Ovary (tissue), 9 donors: ENCODE results near the gene DYNLT4. TPM values are rescaled to one million over a fixed set of nuclear protein-coding genes. Genes with fewer than 3 reads are reported as not detected.
"Not testable (repeated sequence)": the region's sequence is repeated elsewhere in the genome, so short reads cannot be mapped to it uniquely, and the experiment has no call there.

ENCODE experiments used
- DNase-seq, 5 donors: peaks; one replicate each; pipeline ENCODE4 v3.0.0-alpha.2; 2019 to 2020
- H3K27ac ChIP-seq, 2 donors: fragments of 200-600 bp; one replicate each; pipeline versions ENCODE4 v1.5.1 to v1.8.0; 2019 to 2022
- H3K27me3 ChIP-seq: fragments of 200-600 bp; one replicate; pipeline ENCODE4 v1.8.0; 2022
- H3K36me3 ChIP-seq: fragments of 200-600 bp; sonication (generic); one replicate; pipeline ENCODE4 v1.5.1; 2019
- H3K4me1 ChIP-seq: one replicate; pipeline ENCODE4 v1.8.1; 2013; ENCODE audit warnings: mild to moderate bottlenecking, moderate library complexity; ENCODE audit not compliant: insufficient read depth
- H3K4me3 ChIP-seq: fragments of 200-600 bp; sonication (generic); one replicate; pipeline ENCODE4 v1.5.1; 2017
- H3K9me3 ChIP-seq, 2 donors: fragments of 200-600 bp in 1 of 2; sonication (generic) in 1 of 2; one replicate each; pipeline versions ENCODE4 v1.5.1 to v1.8.1; 2013 to 2019; ENCODE audit warnings: mild to moderate bottlenecking in 1 of 2, moderate library complexity in 1 of 2
- EP300 ChIP-seq: sonication (generic); formaldehyde crosslinking; IDR thresholded peaks from one replicate; pipeline ENCODE4 v1.6.1; 2017; ENCODE audit warnings: antibody characterized with exemption
- POLR2A ChIP-seq: fragments of 450-650 bp; IDR thresholded peaks from one replicate; pipeline ENCODE4 v1.6.1; 2017; ENCODE audit warnings: antibody characterized with exemption, mild to moderate bottlenecking, moderate library complexity
- WGBS, 3 donors: extraction: QIAGEN DNeasy Blood & Tissue Kit in 1 of 3; methylation state at CpG; one replicate each; pipeline versions ENCODE4 v1.1.5 to v1.1.7; 2013 to 2017; 5-methylcytosine and 5-hydroxymethylcytosine counted together
- intact Hi-C, 4 donors: fragments of 100-400 bp; cut with DNase I; formaldehyde crosslinking; loops; one replicate each; pipeline versions ENCODE4 v1.11.0 to v1.15.1; 2022 to 2023
- polyA plus RNA-seq, 2 donors: library from polyadenylated mRNA; stranded (reverse); fragments of 200-250 nt in 1 of 2; fragments of 350-450 nt in 1 of 2; fragmentation: Illumina TruSeq in 1 of 2; extraction: RNeasy Lipid Tissue Mini Kit (QIAGEN cat#74804) in 1 of 2; gene quantifications; one replicate each; pipeline ENCODE4 v1.2.3, GENCODE V29; 2013 to 2014
- total RNA-seq, 7 donors: library from RNA; depleted of rRNA in 2 of 7; stranded (reverse); fragments of >200 nt in 2 of 7; fragmentation: NEBNext Ultra II Directional in 3 of 7; extraction: Animal tissue kit (Norgen Biotek cat#: 25700) in 3 of 7; gene quantifications; one replicate each; pipeline versions ENCODE4 v1.1.0 to v1.2.4, GENCODE V29; 2016 to 2023
- TF ChIP-seq, protein P1 (sequence below), 3 donors: fragments of 450-650 bp in 2 of 3; fragments of 200-600 bp in 1 of 3; IDR thresholded peaks; one replicate each; pipeline versions ENCODE4 v1.5.1 to v1.8.0; 2016 to 2022; ENCODE audit warnings: antibody characterized with exemption in 3 of 3, mild to moderate bottlenecking in 1 of 3
- donor health status: DM: no; HTN: no; CAD: no; lungs with moderate emphysema.
- donor health status: DM: no; HTN: no; CAD: no.
- donor health status: Bipolar disorder and iron deficiency.
- donor health status: DM: yes; HTN: yes; CAD: no.
- donor health status: DM: no; HTN: no; CAD: no.
- donor health status: DM: yes; HTN: yes; CAD: no.

DYNLT4 gene
- total and polyA plus RNA-seq, 9 donors: 0.22 to 23.7 (median 0.74) TPM; not detected in 1

- H3K4me1 ChIP-seq: peaks cover 10% of the 10 kb centered on the region
- H3K4me3 ChIP-seq: peak within 1 kb of the TSS; percentile 69
- H3K36me3 ChIP-seq: no peaks in the 10 kb centered on the region
- intact Hi-C loops: loop anchor here in 1 of 4 donors (10.0 kb wide), 1 partner anchor 505 kb away; no protein-coding TSS in a partner anchor
- no peaks in the 10 kb centered on the region for H3K9me3 ChIP-seq
- WGBS, 3 donors: 0 to 1% (median 0%) methylated on average over 34 to 79 of the region's 79 CpGs
- DNase-seq: peak; percentile 97 to 99 (median 98)
- H3K27me3 ChIP-seq: no peaks in the 10 kb centered on the region
- H3K27ac ChIP-seq: peak within 1 kb of the TSS; percentile 75 to 90
- TF ChIP-seq EP300: no peak
- peak; percentile 97 for TF ChIP-seq POLR2A
- TF ChIP-seq, protein P1, sequence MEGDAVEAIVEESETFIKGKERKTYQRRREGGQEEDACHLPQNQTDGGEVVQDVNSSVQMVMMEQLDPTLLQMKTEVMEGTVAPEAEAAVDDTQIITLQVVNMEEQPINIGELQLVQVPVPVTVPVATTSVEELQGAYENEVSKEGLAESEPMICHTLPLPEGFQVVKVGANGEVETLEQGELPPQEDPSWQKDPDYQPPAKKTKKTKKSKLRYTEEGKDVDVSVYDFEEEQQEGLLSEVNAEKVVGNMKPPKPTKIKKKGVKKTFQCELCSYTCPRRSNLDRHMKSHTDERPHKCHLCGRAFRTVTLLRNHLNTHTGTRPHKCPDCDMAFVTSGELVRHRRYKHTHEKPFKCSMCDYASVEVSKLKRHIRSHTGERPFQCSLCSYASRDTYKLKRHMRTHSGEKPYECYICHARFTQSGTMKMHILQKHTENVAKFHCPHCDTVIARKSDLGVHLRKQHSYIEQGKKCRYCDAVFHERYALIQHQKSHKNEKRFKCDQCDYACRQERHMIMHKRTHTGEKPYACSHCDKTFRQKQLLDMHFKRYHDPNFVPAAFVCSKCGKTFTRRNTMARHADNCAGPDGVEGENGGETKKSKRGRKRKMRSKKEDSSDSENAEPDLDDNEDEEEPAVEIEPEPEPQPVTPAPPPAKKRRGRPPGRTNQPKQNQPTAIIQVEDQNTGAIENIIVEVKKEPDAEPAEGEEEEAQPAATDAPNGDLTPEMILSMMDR (IDR thresholded peaks at IDR 0.05): peak; percentile 89 to 94 (median 94)
These were observed 7.2 kb downstream of the DYNLT4 start, which contains the start of gene PLK3 for GRCh38 chr1:44799770-44800584. Gene PLK3, plus strand, starts transcription at chr1:44800377. Its CDS starts 87 bp downstream, at chr1:44800464.

GRCh38 chr1:44798481-44799365, 8.4 kb downstream of the DYNLT4 start:
- no peaks in the 10 kb centered on the region for H3K9me3 ChIP-seq
- 83 to 86% (median 84%) methylated on average over 10 of the region's 10 CpGs for WGBS, 3 donors
- peak overlapping the region in 1 of 2 donors; percentile 90 for H3K27ac ChIP-seq
- intact Hi-C loops: no loop called here
- peak in 4 of 5 donors; percentile 38 to 50 (median 45) for DNase-seq
- no peaks in the 10 kb centered on the region for H3K36me3 ChIP-seq
- H3K4me1 ChIP-seq: peaks cover 10% of the 10 kb centered on the region
- H3K4me3 ChIP-seq: no peak overlapping the region
- no peaks in the 10 kb centered on the region for H3K27me3 ChIP-seq
- no peak for TF ChIP-seq EP300
- TF ChIP-seq, protein P1 (IDR thresholded peaks at IDR 0.05): no peak
- no peak for TF ChIP-seq POLR2A

- 70 to 74% (median 72%) methylated on average over 8 of the region's 8 CpGs for WGBS, 3 donors
- H3K9me3 ChIP-seq, H3K27me3 ChIP-seq, intact Hi-C loops, H3K27ac ChIP-seq, H3K36me3 ChIP-seq, H3K4me3 ChIP-seq: not testable (repeated sequence)
- DNase-seq: peak in 1 of 5 donors; percentile 15
- H3K4me1 ChIP-seq: peaks cover 10% of the 10 kb centered on the region
These were observed 9.3 kb downstream of the DYNLT4 start for GRCh38 chr1:44797886-44798285.

- DNase-seq: peak in 4 of 5 donors; percentile 42 to 67 (median 59)
- H3K36me3 ChIP-seq: no peaks in the 10 kb centered on the region
- H3K27me3 ChIP-seq: no peaks in the 10 kb centered on the region
- H3K4me3 ChIP-seq: no peak overlapping the region
- 78 to 86% (median 84%) methylated on average over 9 of the region's 9 CpGs for WGBS, 3 donors
- H3K27ac ChIP-seq: peak overlapping the region in 1 of 2 donors; percentile 2
- TF ChIP-seq, protein P1 (IDR thresholded peaks at IDR 0.05): no peak
- TF ChIP-seq POLR2A: no peak
- intact Hi-C loops: no loop called here
- H3K9me3 ChIP-seq: no peaks in the 10 kb centered on the region
- H3K4me1 ChIP-seq: no peaks in the 10 kb centered on the region
These were observed 14.2 kb downstream of the DYNLT4 start for GRCh38 chr1:44792736-44793502.
